Keratinocyte (primary cell): ENCODE results near the gene TLE7. TPM values are rescaled to one million over a fixed set of nuclear protein-coding genes. Genes with fewer than 3 reads are reported as not detected.

Source experiments
- DNase-seq: peaks from one replicate; pipeline ENCODE4 v3.0.0-alpha.2; 2011; ENCODE audit warnings: low read depth, missing footprints, low spot score
- FAIRE-seq: peaks from 2 replicates; lab custom pipeline; 2011; peaks lifted over from hg19 to GRCh38; lab: Jason Lieb, UNC
- H2AFZ ChIP-seq: 2 replicates; pipeline ENCODE4 v1.6.0; 2012; ENCODE audit warnings: low read length, control low read depth, inconsistent platforms; ENCODE audit not compliant: control insufficient read depth
- H3K27ac ChIP-seq: 2 replicates; pipeline ENCODE4 v1.5.1; 2011; ENCODE audit warnings: low read length; ENCODE audit not compliant: control insufficient read depth, insufficient read depth
- H3K27me3 ChIP-seq: 3 replicates; pipeline ENCODE4 v1.6.0; 2011; ENCODE audit warnings: low read length; ENCODE audit not compliant: control insufficient read depth, insufficient read depth; ENCODE audit errors: extremely low read depth
- H3K36me3 ChIP-seq, 2 experiments: 2 replicates in 1 of 2; 3 replicates in 1 of 2; pipeline ENCODE4 v1.5.1; 2011; ENCODE audit warnings: low read length in 2 of 2, mild to moderate bottlenecking in 1 of 2; ENCODE audit not compliant: control insufficient read depth in 2 of 2, insufficient read depth in 2 of 2; ENCODE audit errors: extremely low read depth in 1 of 2
- H3K4me1 ChIP-seq: 3 replicates; pipeline ENCODE4 v1.5.1; 2011; ENCODE audit warnings: low read length; ENCODE audit not compliant: control insufficient read depth, insufficient read depth; ENCODE audit errors: extremely low read depth
- H3K4me2 ChIP-seq: 3 replicates; pipeline ENCODE4 v1.6.0; 2011; ENCODE audit warnings: low read depth, low read length; ENCODE audit not compliant: control insufficient read depth, insufficient read depth; ENCODE audit errors: extremely low read depth
- H3K4me3 ChIP-seq, 3 experiments: fragments of 200-600 bp in 1 of 3; sonication (generic) in 1 of 3; 2 replicates in 2 of 3; 3 replicates in 1 of 3; pipeline ENCODE4 v1.5.1; 2011 to 2016; ENCODE audit warnings: low read length in 3 of 3, mild to moderate bottlenecking in 3 of 3, control low read depth in 2 of 3, inconsistent platforms in 1 of 3, low read depth in 1 of 3, mixed read lengths in 1 of 3, mixed run types in 1 of 3, moderate library complexity in 1 of 3; ENCODE audit not compliant: control insufficient read depth in 2 of 3, insufficient read depth in 2 of 3; ENCODE audit errors: extremely low read depth in 1 of 3
- H3K79me2 ChIP-seq: 2 replicates; pipeline ENCODE4 v1.6.0; 2012; ENCODE audit warnings: low read length; ENCODE audit not compliant: control insufficient read depth, insufficient read depth
- H3K9ac ChIP-seq: 3 replicates; pipeline ENCODE4 v1.6.0; 2011; ENCODE audit warnings: low read length; ENCODE audit not compliant: control insufficient read depth, insufficient read depth; ENCODE audit errors: extremely low read depth
- H3K9me1 ChIP-seq: 3 replicates; pipeline ENCODE4 v1.6.0; 2011; ENCODE audit warnings: low read length; ENCODE audit not compliant: control insufficient read depth, insufficient read depth; ENCODE audit errors: extremely low read depth
- H3K9me3 ChIP-seq: 2 replicates; pipeline ENCODE4 v1.5.1; 2012; ENCODE audit warnings: low read depth, low read length; ENCODE audit not compliant: control insufficient read depth
- H4K20me1 ChIP-seq: 3 replicates; pipeline ENCODE4 v1.6.0; 2011; ENCODE audit warnings: low read length; ENCODE audit not compliant: control insufficient read depth, insufficient read depth; ENCODE audit errors: extremely low read depth
- CTCF ChIP-seq, 3 experiments: IDR thresholded peaks in 1 of 3; conservative IDR thresholded peaks in 1 of 3; optimal IDR thresholded peaks in 1 of 3; 2 replicates in 2 of 3; 3 replicates in 1 of 3; pipeline versions ENCODE3 to v1.5.1; 2011; ENCODE audit warnings: low read length in 3 of 3, mild to moderate bottlenecking in 3 of 3, moderate library complexity in 2 of 3, control low read depth in 1 of 3, inconsistent platforms in 1 of 3; ENCODE audit not compliant: insufficient read depth in 2 of 3; ENCODE audit errors: extremely low read depth in 1 of 3
- EZH2 ChIP-seq: IDR thresholded peaks from one replicate; pipeline ENCODE4 v1.6.1; 2012; ENCODE audit warnings: inconsistent platforms, mild to moderate bottlenecking, low read length, moderate library complexity
- dilution Hi-C: fragments of 300-500 bp; cut with MboI; formaldehyde crosslinking; loops from one replicate; pipeline ENCODE4 v1.7.0; 2020; ENCODE audit warnings: low sequenced_read_pairs; ENCODE audit not compliant: extremely low pct_ligation_motif_present
- polyA plus RNA-seq, 5 experiments: library from polyadenylated mRNA; depleted of rRNA in 3 of 5; stranded (reverse) in 3 of 5; stranded (forward) in 1 of 5; unstranded in 1 of 5; fragments of >200 nt; gene quantifications; 1 replicate in 1 of 5; 2 replicates in 3 of 5; 3 replicates in 1 of 5; pipeline versions ENCODE4 v1.2.1 to v1.2.3, GENCODE V29; 2011 to 2012; ENCODE audit warnings: missing spikeins in 2 of 5, low read depth in 1 of 5, low replicate concordance in 1 of 5

Gene TLE7
- polyA plus RNA-seq, 1 donor (not counting 4 experiments of a cell fraction or from before 2014, with no cell fraction given): not detected

DNA sequence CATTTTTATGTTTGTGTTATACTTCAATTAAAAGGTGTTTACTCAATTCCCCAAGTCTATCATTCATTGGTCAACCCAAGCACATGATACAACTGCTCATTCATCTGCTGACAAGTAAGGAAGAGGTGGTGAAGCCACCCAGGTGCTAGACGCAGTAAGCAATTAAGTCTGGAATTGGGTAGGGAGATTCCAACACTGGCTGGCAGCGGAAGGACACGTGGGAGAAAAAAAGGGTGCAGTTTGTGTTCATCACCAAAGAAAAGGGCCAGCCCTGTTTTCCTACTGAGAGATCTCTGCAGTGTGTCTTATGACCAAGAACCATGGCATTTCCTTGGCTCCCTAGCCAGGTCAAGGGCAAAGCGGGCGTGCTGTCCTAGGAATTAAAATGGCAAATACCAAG is 32.0 kb upstream of the TLE7 start:
- DNase-seq (no peak), FAIRE-seq (no peak)
- Histone ChIP-seq H3K27me3 (no peaks in the 10 kb centered on the region), H2AFZ (no peak overlapping the region), H3K36me3 (peaks cover 5 to 7% of the 10 kb centered on the region in 2 experiments), H3K4me2 (no peak overlapping the region), H3K27ac (peak overlapping the region; percentile 56), H4K20me1 (no peaks in the 10 kb centered on the region), H3K9me1 (no peaks in the 10 kb centered on the region), H3K9me3 (peaks cover 5% of the 10 kb centered on the region), H3K9ac (no peak overlapping the region), H3K4me1 (peaks cover 18% of the 10 kb centered on the region), H3K4me3 (no peak overlapping the region), H3K79me2 (no peaks in the 10 kb centered on the region)
- dilution Hi-C loops: no loop called here
- TF ChIP-seq CTCF (optimal IDR thresholded peaks at IDR 0.05 in 1 of 3, IDR thresholded peaks at IDR 0.05 in 1 of 3, conservative IDR thresholded peaks at IDR 0.05 in 1 of 3; ENCODE audit: extremely low read depth in 1 of 3, insufficient read depth in 2 of 3, low read length in 3 of 3) (no peak), EZH2 (no peak)

DNA sequence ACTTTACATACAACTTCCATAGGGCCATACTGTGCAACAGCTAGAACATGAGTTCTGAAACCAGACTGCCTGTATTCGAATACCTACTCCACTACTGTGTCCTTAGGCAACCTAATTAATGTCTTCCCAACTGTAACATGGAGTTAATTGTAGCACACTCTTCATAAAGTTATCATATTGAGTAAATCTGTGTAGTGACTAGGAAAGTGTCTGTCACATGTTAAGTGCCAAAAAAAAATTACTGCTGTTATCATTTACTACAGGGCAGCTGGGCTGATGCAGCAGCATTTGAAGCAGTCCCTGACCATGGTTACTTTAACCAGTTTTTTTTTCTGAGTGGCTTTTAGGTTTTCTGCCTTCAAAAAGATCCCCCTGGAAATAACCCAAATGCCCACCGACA is 31.1 kb upstream of the TLE7 start:
- Histone ChIP-seq H3K79me2 (no peaks in the 10 kb centered on the region), H3K27ac (no peak overlapping the region), H3K4me2 (no peak overlapping the region), H3K36me3 (peaks cover 3 to 7% of the 10 kb centered on the region in 2 experiments), H3K9me1 (no peaks in the 10 kb centered on the region), H3K27me3 (no peaks in the 10 kb centered on the region), H3K9ac (no peak overlapping the region), H3K9me3 (peaks cover 5% of the 10 kb centered on the region), H3K4me3 (no peak overlapping the region), H2AFZ (no peak overlapping the region), H4K20me1 (no peaks in the 10 kb centered on the region), H3K4me1 (peaks cover 18% of the 10 kb centered on the region)
- TF ChIP-seq CTCF (optimal IDR thresholded peaks at IDR 0.05 in 1 of 3, IDR thresholded peaks at IDR 0.05 in 1 of 3, conservative IDR thresholded peaks at IDR 0.05 in 1 of 3; ENCODE audit: extremely low read depth in 1 of 3, insufficient read depth in 2 of 3, low read length in 3 of 3) (no peak), EZH2 (no peak)
- dilution Hi-C loops: no loop called here
- DNase-seq (no peak), FAIRE-seq (no peak)
